GM13977 (cell line): ENCODE results near the gene LRPPRC.

Experiments used
- DNase-seq: peaks from one replicate; pipeline ENCODE4 v3.0.0; 2012; ENCODE audit warnings: low spot score
- in situ Hi-C: fragments of 300-500 bp; cut with MboI; formaldehyde crosslinking; loops from one replicate; pipeline ENCODE4 v1.12.0; 2022; ENCODE audit warnings: low sequenced_read_pairs, low pct_unique_long_range_greater_than_20kb, mixed read lengths, inconsistent platforms; ENCODE audit not compliant: unreplicated experiment
- TF ChIP-seq, protein P1 (sequence below): IDR thresholded peaks from 2 replicates; pipeline ENCODE4 v1.5.1; 2012; ENCODE audit warnings: mild to moderate bottlenecking, control low read depth; ENCODE audit not compliant: insufficient read depth; ENCODE audit errors: extremely low read depth, missing control alignments

LRPPRC gene

GRCh38 chr2:43943323-43943722, 52.5 kb downstream of the LRPPRC start:
- no peak for DNase-seq
- in situ Hi-C loops = no loop called here
- TF ChIP-seq, protein P1, sequence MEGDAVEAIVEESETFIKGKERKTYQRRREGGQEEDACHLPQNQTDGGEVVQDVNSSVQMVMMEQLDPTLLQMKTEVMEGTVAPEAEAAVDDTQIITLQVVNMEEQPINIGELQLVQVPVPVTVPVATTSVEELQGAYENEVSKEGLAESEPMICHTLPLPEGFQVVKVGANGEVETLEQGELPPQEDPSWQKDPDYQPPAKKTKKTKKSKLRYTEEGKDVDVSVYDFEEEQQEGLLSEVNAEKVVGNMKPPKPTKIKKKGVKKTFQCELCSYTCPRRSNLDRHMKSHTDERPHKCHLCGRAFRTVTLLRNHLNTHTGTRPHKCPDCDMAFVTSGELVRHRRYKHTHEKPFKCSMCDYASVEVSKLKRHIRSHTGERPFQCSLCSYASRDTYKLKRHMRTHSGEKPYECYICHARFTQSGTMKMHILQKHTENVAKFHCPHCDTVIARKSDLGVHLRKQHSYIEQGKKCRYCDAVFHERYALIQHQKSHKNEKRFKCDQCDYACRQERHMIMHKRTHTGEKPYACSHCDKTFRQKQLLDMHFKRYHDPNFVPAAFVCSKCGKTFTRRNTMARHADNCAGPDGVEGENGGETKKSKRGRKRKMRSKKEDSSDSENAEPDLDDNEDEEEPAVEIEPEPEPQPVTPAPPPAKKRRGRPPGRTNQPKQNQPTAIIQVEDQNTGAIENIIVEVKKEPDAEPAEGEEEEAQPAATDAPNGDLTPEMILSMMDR = no peak

- in situ Hi-C loops = no loop called here
- DNase-seq = no peak
- TF ChIP-seq, protein P1 = no peak
These were observed 52.9 kb downstream of the LRPPRC start for GRCh38 chr2:43942881-43943280.

- in situ Hi-C loops = no loop called here
- DNase-seq = no peak
- TF ChIP-seq, protein P1 = no peak
These were observed 53.8 kb downstream of the LRPPRC start for GRCh38 chr2:43941966-43942365.

GRCh38 chr2:43941359-43941758, 54.4 kb downstream of the LRPPRC start:
- no peak for DNase-seq
- TF ChIP-seq, protein P1 = no peak
- in situ Hi-C loops = no loop called here

- TF ChIP-seq, protein P1 = no peak
- in situ Hi-C loops = no loop called here
- DNase-seq = no peak
These were observed 56.0 kb downstream of the LRPPRC start for GRCh38 chr2:43939695-43940256.

DNA sequence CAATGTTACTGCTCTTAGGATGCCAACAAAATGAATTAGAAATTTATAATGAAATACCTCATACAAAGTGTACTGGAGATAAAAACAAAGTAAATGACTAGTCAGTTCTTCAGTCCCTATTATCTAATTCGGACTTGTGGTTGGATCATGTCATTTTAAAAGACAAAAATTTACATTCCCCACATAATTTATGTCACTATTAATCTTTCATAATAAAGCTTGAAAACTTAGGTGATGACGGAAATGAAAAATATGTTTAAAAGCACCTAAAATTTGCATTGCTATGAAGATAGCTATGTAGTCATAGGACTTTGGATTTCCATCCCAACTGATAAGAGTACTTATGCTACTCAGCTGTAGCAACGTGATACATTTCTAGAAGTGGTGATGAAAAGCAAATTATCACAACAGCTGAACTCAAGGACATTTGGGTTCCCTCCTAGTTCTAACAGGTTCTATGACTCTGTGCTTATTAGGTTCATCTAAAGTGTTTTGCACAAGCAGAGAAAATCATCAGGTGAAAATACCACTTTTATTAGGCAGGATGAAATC, 58.4 kb downstream of the LRPPRC start:
- no peak for DNase-seq
- TF ChIP-seq, protein P1 = no peak
- in situ Hi-C loops = no loop called here
